ENCODE data around the gene KRTAP10-7.
"Not testable (repeated sequence)": the region's sequence is repeated elsewhere in the genome, so short reads cannot be mapped to it uniquely, and the experiment has no call there.

Gene KRTAP10-7

GRCh38 chr21:44590311-44590721 lies 10.1 kb upstream of the KRTAP10-7 start:
- no peak for DNase-seq (ENCODE audit: low spot score)

GRCh38 chr21:44590897-44591800 lies 9.2 kb upstream of the KRTAP10-7 start:
- not testable (repeated sequence) for DNase-seq (ENCODE audit: low spot score)

DNA sequence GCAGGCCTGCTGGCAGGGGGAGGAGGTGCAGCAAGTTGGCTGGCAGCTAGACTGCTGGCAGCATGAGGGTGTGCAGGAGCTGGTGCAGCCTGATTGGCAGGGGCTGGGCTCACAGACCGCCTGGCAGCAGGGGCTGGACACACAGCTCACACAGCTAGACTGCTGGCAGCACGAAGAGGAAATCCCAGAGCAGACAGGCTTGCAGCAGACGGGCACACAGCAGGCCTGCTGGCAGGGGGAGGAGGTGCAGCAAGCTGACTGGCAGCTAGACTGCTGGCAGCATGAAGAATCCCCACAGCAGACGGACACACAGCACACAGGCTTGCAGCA lies 8.6 kb upstream of the KRTAP10-7 start:
- DNase-seq (ENCODE audit: low spot score): not testable (repeated sequence)

- DNase-seq (ENCODE audit: low spot score): no peak
Measured at GRCh38 chr21:44592446-44593311, 7.7 kb upstream of the KRTAP10-7 start, which contains the start of gene KRTAP10-6. KRTAP10-6 (minus strand) TSS chr21:44592505; CDS start chr21:44592484, 21 bp downstream.

DNA sequence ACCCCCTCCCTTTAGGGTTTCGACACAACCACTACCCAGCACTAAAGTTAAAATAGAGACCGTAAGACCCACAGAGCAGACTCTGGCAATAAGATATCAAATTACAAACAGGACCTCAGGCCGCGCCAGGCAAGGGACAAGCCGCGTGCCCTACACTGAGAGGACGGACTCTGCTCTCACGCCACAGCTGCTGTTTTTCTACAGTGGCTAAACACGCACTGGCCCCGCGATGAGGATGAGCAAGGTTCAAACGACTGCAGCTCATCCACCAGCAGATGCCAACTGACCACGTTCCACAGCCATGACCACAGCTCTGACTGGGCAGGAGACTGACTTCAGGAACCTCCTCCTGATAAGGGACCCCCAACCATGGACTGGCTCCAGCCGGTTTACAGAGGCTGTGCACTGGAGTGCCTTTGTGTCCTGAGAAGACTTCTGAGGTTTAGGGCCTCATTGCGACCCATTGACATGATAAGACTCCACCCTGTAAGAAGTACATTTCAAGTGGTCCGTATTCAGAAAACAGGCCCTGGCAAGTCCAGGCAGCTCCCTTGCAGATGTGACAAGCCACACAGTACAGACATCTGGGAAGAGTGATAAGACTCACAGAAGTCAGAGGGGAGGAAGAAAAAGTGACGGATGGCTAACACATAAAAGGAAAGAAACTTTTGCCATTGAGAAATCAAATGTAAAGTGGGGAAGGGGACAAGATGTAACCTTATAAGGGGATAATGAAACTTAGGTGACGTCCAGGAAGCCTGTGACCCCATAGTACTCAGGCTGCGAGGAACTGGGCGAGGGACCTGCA lies 6.6 kb upstream of the KRTAP10-7 start:
- DNase-seq (ENCODE audit: low spot score): no peak

DNA sequence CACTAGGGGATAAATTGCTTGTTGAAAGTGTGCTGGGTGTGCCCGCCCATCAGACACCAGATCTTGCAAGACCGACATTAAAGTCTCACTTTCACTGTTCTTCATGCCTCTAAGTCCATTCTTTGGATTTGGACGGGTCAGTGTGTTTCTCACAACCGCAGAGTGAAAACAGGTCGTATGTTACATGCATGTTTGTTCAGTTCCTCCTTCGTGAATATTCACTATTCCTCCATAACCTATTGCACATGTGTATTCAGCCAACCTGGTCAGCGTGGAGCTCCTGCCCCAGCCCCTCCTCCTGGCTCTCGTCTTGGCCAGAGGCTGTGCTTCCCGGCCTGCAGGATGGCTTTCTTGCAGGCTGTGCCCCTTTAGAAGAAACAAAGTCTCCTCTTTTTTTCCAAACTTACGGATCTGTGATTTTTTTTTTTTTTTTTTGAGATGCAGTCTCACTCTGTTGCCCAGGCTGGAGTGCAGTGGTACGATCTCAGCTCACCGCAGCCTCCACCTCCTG lies 5.9 kb upstream of the KRTAP10-7 start:
- no peak for DNase-seq (ENCODE audit: low spot score)

DNA sequence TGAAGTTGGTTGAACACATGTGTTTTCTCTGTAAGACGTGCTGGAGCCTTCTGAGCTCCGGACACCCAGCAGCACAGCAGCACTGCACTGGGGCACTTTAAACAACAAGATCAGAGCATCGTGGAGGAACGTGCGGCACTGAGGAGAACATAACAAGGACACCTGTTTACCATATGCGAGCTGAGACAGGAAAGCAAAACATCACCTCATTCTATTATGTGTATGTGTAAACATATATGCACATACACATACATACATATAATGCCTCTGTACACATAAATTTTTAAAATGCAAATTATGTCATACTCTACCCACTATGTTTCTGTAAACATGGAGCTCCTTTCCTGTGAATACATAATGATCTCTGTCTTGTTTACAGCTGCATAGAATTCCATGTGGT lies 4.9 kb upstream of the KRTAP10-7 start:
- DNase-seq (ENCODE audit: low spot score): no peak

- no peak for DNase-seq (ENCODE audit: low spot score)
Measured at GRCh38 chr21:44596068-44596725, 4.2 kb upstream of the KRTAP10-7 start.

GRCh38 chr21:44598061-44598460 lies 2.3 kb upstream of the KRTAP10-7 start:
- no peak for DNase-seq (ENCODE audit: low spot score)

DNA sequence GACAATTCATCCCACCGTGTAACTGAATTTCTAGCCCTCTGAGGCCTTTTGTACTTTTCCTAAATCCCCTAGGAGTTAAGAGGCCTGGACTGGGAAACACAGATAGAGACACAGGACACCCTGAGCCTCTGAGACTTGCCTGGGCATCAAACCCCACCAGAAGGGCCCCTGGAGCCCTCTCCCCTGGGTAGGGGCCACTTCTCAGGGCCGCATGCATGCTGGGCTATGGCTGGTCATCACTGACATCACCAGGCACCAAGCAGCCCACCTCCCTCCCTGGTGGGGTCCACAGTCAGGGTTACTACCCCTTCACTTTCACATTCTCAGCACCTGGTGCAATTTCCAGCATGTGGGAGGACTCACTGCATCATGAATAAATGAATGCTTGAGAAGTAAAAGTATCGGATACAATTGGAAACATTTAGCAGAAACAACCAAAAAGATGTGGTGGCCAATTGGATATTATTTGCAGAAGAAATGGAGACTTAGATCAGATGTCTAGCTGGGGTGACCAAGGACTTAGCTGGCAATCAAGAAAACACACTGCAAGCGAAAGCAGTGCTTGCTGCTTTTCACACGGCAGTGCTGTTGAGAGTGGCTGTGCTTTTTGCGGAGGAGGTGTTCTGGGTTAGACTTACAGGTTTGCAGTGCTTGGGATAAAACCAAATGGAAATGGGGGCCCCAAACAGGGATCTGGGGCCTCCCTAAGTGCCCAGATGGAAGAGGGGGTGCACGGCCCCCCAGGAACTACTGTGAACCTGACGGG lies 950 bp upstream of the KRTAP10-7 start:
- DNase-seq (ENCODE audit: low spot score): no peak

- DNase-seq (ENCODE audit: low spot score): not testable (repeated sequence)
Measured at GRCh38 chr21:44601091-44601490, 694 bp downstream of the KRTAP10-7 start.

- DNase-seq (ENCODE audit: low spot score): no peak
Measured at GRCh38 chr21:44601596-44602462, 1.4 kb downstream of the KRTAP10-7 start.

GRCh38 chr21:44602463-44602850 lies 2.1 kb downstream of the KRTAP10-7 start:
- no peak for DNase-seq (ENCODE audit: low spot score)

DNA sequence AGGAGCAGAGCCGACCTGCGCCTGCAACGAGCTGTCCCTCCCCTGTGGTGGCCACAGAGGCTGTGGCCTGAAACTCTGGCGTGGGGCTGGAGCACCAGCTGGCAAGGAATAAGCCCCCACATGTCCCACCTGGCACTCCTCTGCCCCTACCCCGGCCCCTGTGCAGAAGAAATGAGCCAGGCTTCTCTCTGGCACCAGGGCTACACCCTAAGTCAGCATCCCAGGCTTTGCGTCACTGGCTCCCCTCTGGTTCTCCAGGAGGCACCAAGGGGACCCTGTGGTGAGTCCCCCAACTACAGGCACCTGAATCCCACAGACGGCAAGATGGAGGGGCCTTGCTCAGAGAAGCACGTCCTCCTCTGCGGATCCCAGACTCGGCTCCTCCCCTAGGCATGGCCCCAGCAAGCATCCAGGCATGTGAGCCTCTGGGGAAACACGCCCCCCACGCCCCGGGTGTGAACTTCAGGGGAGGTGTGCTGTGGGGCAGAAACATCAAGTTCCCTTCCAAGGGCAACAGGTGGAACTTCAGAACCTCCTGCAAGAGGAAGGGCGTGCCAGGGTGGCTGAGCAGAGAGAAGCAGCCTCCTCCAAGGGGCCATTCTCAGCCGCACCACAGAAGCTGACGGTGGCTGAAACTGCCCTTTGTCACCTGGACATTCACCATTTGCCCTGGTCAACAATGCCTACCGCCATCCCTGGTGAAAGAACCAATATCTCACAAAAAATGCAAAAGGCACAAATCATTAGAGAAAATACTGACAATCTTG lies 2.9 kb downstream of the KRTAP10-7 start:
- DNase-seq (ENCODE audit: low spot score): no peak

DNA sequence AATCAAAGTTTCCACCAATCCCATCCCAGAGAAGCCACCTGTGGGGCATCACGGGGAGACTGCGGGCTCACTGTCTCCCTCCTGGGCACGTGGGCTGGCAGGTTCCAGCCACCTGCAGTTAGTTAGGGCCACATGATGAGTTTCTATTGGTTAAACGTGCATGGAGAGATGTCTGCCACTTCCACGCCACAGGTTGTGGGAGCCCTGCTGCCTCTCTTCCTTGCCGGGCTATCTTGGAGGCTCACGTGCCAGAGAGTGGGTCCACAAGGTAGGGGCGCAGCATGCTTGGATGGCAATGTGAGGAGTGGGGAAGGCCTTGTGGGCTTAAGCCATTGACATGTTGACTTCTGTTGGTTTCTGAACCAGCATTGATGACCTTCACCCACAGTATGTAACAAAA lies 3.5 kb downstream of the KRTAP10-7 start:
- no peak for DNase-seq (ENCODE audit: low spot score)

GRCh38 chr21:44606495-44606894 lies 6.1 kb downstream of the KRTAP10-7 start:
- no peak for DNase-seq (ENCODE audit: low spot score)

GRCh38 chr21:44609193-44609592 lies 8.8 kb downstream of the KRTAP10-7 start:
- no peak for DNase-seq (ENCODE audit: low spot score)

GRCh38 chr21:44610157-44610843 lies 9.9 kb downstream of the KRTAP10-7 start:
- not testable (repeated sequence) for DNase-seq (ENCODE audit: low spot score)

All from SK-N-DZ (cell line).